HepG2 (cell line): ENCODE measurements around the gene KNCN. TPM values are rescaled to one million over a fixed set of nuclear protein-coding genes. Genes with fewer than 3 reads are reported as not detected.

Experiments used
- FIP1L1 ChIP-seq: fragments of 200-400 bp; formaldehyde crosslinking; IDR thresholded peaks from 2 replicates; pipeline ENCODE4 v1.6.1; 2018; ENCODE audit warnings: low read depth, mild to moderate bottlenecking, low read length, moderate library complexity, borderline replicate concordance; ENCODE audit not compliant: insufficient read depth
- HOXA9 ChIP-seq: sonication (generic); formaldehyde crosslinking; IDR thresholded peaks from 2 replicates; pipeline ENCODE4 v1.8.1; 2022; ENCODE audit warnings: missing genetic modification reagents, mild to moderate bottlenecking, moderate library complexity, borderline replicate concordance
- MAFF ChIP-seq: IDR thresholded peaks from 2 replicates; pipeline ENCODE4 v1.6.1; 2011; ENCODE audit warnings: low read depth, low read length, improper control_type of control experiment
- NRL ChIP-seq: sonication (generic); formaldehyde crosslinking; IDR thresholded peaks from 2 replicates; pipeline ENCODE4 v1.5.0; 2020; ENCODE audit warnings: missing genetic modification reagents, mild to moderate bottlenecking, moderate library complexity, borderline replicate concordance
- REL ChIP-seq: sonication (generic); formaldehyde crosslinking; conservative IDR thresholded peaks from 2 replicates; pipeline ENCODE4 v1.8.0; 2022; ENCODE audit warnings: mild to moderate bottlenecking, missing genetic modification reagents, moderate library complexity
- TBX3 ChIP-seq: fragments of 450-650 bp; IDR thresholded peaks from 2 replicates; pipeline ENCODE4 v1.6.1; 2017; ENCODE audit warnings: antibody characterized with exemption, mild to moderate bottlenecking, inconsistent platforms, borderline replicate concordance
- ZNF253 ChIP-seq: sonication (generic); formaldehyde crosslinking; IDR thresholded peaks from 2 replicates; pipeline ENCODE4 v1.8.0; 2022; ENCODE audit warnings: mild to moderate bottlenecking, missing genetic modification reagents, borderline replicate concordance
- ZNF674 ChIP-seq: sonication (generic); formaldehyde crosslinking; IDR thresholded peaks from 2 replicates; pipeline ENCODE4 v1.5.0; 2020; ENCODE audit warnings: low read depth, mild to moderate bottlenecking, missing genetic modification reagents
- polyA plus RNA-seq, 8 experiments: library from polyadenylated mRNA; depleted of rRNA in 3 of 8; stranded (reverse) in 7 of 8; unstranded in 1 of 8; fragments of >200 nt; fragmentation: Illumina TruSeq in 4 of 8; extraction: Trizol in 4 of 8; gene quantifications; 2 replicates each; pipeline versions ENCODE4 v1.2.1 to v1.2.3, GENCODE V29; 2011 to 2016; ENCODE audit warnings: low read depth in 4 of 8, missing spikeins in 1 of 8, mixed read lengths in 1 of 8; ENCODE audit not compliant: insufficient read depth in 1 of 8
- total RNA-seq, 5 experiments: library from RNA; depleted of rRNA; stranded (reverse); fragments of >200 nt; fragmentation: Illumina TruSeq; extraction: Trizol; gene quantifications; 2 replicates each; pipeline ENCODE4 v1.2.3, GENCODE V29; 2016; ENCODE audit warnings: low read depth in 1 of 5
- TF ChIP-seq, protein P1 (sequence below), 2 experiments: IDR thresholded peaks; 2 replicates each; pipeline ENCODE4 v1.6.1; 2011 to 2012; ENCODE audit warnings: low read length in 2 of 2, borderline replicate concordance in 1 of 2, low read depth in 1 of 2, mild to moderate bottlenecking in 1 of 2, moderate library complexity in 1 of 2
- TF ChIP-seq, protein P2 (sequence below): sonication (generic); formaldehyde crosslinking; IDR thresholded peaks from 2 replicates; pipeline ENCODE4 v1.8.0; 2022; ENCODE audit warnings: low read depth, missing genetic modification reagents
- TF ChIP-seq, protein P3 (sequence below): sonication (generic); formaldehyde crosslinking; IDR thresholded peaks from 2 replicates; pipeline ENCODE4 v1.4.0; 2020; ENCODE audit warnings: mild to moderate bottlenecking, missing genetic modification reagents

KNCN gene
- total and polyA plus RNA-seq, 2 of the 13 experiments (the other 11 are each of a cell fraction or from before 2014, with no cell fraction given), result not detected

DNA sequence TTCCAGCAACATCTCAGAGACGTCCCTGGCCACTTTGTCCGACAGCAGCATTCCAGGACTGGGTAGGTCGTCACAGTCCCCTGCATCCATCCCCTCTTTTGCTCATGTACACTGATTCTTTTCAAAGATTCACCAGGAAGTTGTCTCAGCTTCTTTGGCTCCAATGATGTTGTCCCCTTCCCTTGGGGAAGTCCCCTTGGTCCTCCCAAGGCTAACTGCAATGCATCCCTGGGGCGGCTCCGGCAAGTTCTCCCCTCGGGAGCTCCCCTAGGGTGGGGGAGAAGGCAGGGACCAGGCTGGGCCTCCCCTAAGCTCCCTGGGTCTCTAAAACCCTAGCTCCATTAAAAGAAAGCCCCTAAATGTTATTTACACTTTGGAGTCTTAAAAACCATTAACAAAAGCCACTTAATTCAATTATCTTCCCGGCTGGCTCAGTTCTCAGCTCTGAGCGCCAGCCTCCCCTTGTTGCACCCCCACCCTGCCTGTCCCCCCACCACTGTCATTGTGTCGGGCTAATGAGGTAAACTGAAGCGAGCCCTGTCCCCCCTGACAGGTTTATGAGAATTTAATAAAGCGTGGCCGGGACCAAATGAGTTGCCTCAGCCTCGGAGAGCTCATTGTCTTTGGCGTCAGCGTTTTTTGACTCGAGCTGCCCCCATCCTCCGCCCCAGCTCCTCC, 25.3 kb downstream of the KNCN start (continued):
- TF ChIP-seq, protein P1, sequence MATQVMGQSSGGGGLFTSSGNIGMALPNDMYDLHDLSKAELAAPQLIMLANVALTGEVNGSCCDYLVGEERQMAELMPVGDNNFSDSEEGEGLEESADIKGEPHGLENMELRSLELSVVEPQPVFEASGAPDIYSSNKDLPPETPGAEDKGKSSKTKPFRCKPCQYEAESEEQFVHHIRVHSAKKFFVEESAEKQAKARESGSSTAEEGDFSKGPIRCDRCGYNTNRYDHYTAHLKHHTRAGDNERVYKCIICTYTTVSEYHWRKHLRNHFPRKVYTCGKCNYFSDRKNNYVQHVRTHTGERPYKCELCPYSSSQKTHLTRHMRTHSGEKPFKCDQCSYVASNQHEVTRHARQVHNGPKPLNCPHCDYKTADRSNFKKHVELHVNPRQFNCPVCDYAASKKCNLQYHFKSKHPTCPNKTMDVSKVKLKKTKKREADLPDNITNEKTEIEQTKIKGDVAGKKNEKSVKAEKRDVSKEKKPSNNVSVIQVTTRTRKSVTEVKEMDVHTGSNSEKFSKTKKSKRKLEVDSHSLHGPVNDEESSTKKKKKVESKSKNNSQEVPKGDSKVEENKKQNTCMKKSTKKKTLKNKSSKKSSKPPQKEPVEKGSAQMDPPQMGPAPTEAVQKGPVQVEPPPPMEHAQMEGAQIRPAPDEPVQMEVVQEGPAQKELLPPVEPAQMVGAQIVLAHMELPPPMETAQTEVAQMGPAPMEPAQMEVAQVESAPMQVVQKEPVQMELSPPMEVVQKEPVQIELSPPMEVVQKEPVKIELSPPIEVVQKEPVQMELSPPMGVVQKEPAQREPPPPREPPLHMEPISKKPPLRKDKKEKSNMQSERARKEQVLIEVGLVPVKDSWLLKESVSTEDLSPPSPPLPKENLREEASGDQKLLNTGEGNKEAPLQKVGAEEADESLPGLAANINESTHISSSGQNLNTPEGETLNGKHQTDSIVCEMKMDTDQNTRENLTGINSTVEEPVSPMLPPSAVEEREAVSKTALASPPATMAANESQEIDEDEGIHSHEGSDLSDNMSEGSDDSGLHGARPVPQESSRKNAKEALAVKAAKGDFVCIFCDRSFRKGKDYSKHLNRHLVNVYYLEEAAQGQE (IDR thresholded peaks at IDR 0.05; ENCODE audit: borderline replicate concordance in 1 of 2, low read depth in 1 of 2, low read length in 2 of 2), result no peak
- TF ChIP-seq TBX3 (no peak), NRL (CRISPR knock-in tag) (no peak), FIP1L1 (no peak), HOXA9 (CRISPR knock-in tag) (no peak), MAFF (no peak), REL (CRISPR knock-in tag) (no peak), ZNF674 (CRISPR knock-in tag) (no peak), ZNF253 (no peak)
- TF ChIP-seq, protein P2, sequence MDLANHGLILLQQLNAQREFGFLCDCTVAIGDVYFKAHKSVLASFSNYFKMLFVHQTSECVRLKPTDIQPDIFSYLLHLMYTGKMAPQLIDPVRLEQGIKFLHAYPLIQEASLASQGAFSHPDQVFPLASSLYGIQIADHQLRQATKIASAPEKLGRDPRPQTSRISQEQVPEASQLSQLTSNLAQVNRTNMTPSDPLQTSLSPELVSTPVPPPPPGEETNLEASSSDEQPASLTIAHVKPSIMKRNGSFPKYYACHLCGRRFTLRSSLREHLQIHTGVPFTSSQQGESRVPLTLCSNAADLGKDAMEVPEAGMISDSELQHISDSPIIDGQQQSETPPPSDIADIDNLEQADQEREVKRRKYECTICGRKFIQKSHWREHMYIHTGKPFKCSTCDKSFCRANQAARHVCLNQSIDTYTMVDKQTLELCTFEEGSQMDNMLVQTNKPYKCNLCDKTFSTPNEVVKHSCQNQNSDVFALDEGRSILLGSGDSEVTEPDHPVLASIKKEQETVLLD (CRISPR knock-in tag), result no peak
- TF ChIP-seq, protein P3, sequence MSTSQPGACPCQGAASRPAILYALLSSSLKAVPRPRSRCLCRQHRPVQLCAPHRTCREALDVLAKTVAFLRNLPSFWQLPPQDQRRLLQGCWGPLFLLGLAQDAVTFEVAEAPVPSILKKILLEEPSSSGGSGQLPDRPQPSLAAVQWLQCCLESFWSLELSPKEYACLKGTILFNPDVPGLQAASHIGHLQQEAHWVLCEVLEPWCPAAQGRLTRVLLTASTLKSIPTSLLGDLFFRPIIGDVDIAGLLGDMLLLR (CRISPR knock-in tag), result no peak
